Putamen (tissue), 1 donor: ENCODE data around the gene ELMO1.

Source experiments
- DNase-seq: peaks from one replicate; pipeline ENCODE4 v3.0.0-alpha.2; 2016; ENCODE audit warnings: low spot score

ELMO1 gene

GRCh38 chr7:37118004-37118403, 330.7 kb downstream of the ELMO1 start:
- no peak for DNase-seq

GRCh38 chr7:37117292-37117691, 331.4 kb downstream of the ELMO1 start:
- DNase-seq = no peak

- DNase-seq = no peak
These were observed 332.5 kb downstream of the ELMO1 start for GRCh38 chr7:37116093-37116701.

- no peak for DNase-seq
These were observed 334.9 kb downstream of the ELMO1 start for GRCh38 chr7:37113661-37114355.

GRCh38 chr7:37112876-37113275, 335.8 kb downstream of the ELMO1 start:
- no peak for DNase-seq

GRCh38 chr7:37112218-37112617, 336.4 kb downstream of the ELMO1 start:
- no peak for DNase-seq

- no peak for DNase-seq
These were observed 337.2 kb downstream of the ELMO1 start for GRCh38 chr7:37111459-37111858.

GRCh38 chr7:37110660-37111424, 337.8 kb downstream of the ELMO1 start:
- DNase-seq = no peak

GRCh38 chr7:37109843-37110242, 338.8 kb downstream of the ELMO1 start:
- DNase-seq = no peak

- DNase-seq = no peak
These were observed 339.5 kb downstream of the ELMO1 start for GRCh38 chr7:37109016-37109683.

GRCh38 chr7:37108615-37109014, 340.0 kb downstream of the ELMO1 start:
- no peak for DNase-seq

GRCh38 chr7:37107047-37107750, 341.5 kb downstream of the ELMO1 start:
- DNase-seq = no peak

GRCh38 chr7:37105762-37106161, 342.9 kb downstream of the ELMO1 start:
- no peak for DNase-seq

- no peak for DNase-seq
These were observed 343.7 kb downstream of the ELMO1 start for GRCh38 chr7:37104822-37105518.

- DNase-seq = no peak
These were observed 346.0 kb downstream of the ELMO1 start for GRCh38 chr7:37102518-37103137.

- DNase-seq = no peak
These were observed 347.8 kb downstream of the ELMO1 start for GRCh38 chr7:37100735-37101331.

- DNase-seq = no peak
These were observed 349.9 kb downstream of the ELMO1 start for GRCh38 chr7:37098762-37099161.

GRCh38 chr7:37097983-37098382, 350.7 kb downstream of the ELMO1 start:
- no peak for DNase-seq

- no peak for DNase-seq
These were observed 351.4 kb downstream of the ELMO1 start for GRCh38 chr7:37097276-37097675.

- DNase-seq = no peak
These were observed 352.3 kb downstream of the ELMO1 start for GRCh38 chr7:37096341-37096740.
